ENCODE data around the gene SIGLEC14. TPM values are rescaled to one million over a fixed set of nuclear protein-coding genes. Genes with fewer than 3 reads are reported as not detected.
A peak's percentile ranks its signal among the peaks of the same experiment; 100 is the strongest.
"Not testable (repeated sequence)": the region's sequence is repeated elsewhere in the genome, so short reads cannot be mapped to it uniquely, and the experiment has no call there.

Gene SIGLEC14, protein sequence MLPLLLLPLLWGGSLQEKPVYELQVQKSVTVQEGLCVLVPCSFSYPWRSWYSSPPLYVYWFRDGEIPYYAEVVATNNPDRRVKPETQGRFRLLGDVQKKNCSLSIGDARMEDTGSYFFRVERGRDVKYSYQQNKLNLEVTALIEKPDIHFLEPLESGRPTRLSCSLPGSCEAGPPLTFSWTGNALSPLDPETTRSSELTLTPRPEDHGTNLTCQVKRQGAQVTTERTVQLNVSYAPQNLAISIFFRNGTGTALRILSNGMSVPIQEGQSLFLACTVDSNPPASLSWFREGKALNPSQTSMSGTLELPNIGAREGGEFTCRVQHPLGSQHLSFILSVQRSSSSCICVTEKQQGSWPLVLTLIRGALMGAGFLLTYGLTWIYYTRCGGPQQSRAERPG
- not detected in 2 replicates for total RNA-seq

DNA sequence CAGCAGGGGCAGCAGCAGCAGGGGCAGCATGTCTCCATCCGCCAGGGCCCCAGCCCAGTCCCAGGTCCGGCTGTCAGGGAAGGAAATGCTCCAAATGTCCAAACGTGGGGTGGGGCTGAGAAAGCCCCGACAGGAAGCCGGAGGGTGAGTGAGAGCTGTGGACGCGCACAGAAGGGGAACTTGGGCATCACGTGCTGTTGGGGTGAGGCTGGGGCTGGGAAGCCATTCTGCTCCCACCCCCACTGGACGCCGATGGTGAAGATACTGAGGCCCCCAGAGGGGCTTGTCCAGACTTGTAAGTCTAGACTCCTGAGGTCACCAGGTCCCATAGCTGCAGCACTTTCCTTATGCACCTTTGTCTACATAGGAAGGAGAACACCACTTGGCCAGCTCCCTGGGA lies at the start of gene SIGLEC14:
SIGLEC14 (minus strand) TSS at position 96 of the 400 bp plus-strand sequence; CDS start at position 30, 66 bp downstream.
- not testable (repeated sequence) for DNase-seq

DNA sequence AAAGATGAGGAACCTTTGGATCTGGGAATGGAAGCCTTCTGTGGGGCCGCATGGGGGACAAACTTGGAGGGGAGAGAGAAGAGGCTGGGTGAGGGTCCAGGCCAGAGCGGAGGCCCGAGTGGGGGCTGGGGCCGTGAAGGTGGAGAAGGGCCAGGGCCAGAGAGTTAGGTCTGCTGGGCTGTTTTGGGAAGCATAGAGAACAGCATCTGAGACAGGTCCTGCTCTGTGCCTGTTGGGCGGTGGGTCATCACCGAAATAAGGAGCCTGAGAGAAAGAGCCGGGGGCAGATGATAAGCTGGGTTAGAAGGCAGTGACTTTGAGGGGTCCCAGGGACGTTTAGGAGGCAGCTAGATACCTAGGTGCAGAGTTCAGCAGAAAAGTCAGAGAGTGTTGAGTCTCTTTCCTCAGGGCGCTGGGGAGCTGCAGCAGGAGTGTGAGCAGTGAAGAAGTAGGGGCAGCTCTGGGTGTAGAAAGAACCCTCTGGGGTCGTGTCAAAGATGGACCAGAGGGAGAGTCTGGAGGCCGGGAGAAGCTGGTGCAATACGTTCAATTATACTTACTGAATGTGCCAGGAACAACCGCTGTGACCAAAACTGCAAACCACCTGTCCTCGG lies 49.2 kb upstream of the SIGLEC14 start:
- DNase-seq, result no peak

DNA sequence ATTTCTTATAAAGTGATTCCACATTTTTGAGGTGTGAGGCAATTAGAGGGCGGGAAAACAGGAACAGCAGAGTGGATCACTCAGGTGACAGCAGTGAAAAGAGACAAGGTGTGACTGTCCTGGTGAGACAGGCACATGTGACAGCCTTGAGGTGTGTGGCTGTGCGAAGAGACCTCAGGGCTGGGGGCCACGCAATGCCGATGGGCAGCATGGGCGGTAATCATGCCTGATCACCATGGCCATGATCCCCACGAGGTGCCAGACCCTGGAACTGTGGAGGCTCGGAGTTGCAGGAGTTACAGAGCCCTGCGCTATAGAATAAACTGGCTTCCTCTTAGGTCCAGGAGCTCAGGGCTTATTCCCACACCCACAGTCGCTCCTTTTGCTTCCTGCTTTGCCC lies 48.5 kb upstream of the SIGLEC14 start:
- no peak for DNase-seq

DNA sequence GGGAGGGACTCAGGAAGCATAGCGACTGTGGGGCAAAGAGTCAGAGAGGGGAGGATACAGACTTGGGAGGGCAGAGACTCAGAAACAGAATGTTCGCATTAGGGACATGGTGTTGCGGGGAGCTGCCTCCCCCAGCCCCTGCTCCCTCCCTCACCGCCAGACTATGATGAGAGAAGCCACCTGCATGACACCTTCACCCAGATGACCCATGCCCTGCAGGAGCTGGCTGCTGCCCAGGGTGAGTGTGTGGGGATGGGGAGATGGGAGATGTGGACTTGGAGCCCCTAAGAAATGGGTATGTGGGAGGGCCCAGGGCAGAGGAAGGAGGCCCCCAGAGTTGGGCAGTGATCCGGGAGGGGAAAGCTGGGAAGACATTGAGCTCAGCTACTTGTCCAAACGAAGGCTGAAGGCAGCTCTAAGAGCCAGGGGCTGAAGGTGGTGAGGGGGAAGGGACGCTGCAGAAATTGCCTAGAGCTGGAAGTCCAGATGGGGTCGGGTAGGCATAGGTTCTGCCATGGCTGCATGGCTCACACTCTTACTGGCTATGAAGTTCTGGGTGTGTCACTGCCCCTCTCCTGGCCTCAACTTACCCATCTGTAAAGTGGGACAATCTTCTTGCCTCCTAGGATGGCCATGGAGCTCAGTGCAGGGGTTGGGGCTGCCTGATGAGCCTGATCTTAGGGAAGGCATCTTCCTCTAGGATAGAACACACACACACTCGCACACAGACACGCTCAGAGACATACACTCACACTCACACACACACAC lies 47.9 kb upstream of the SIGLEC14 start:
- DNase-seq, result no peak

DNA sequence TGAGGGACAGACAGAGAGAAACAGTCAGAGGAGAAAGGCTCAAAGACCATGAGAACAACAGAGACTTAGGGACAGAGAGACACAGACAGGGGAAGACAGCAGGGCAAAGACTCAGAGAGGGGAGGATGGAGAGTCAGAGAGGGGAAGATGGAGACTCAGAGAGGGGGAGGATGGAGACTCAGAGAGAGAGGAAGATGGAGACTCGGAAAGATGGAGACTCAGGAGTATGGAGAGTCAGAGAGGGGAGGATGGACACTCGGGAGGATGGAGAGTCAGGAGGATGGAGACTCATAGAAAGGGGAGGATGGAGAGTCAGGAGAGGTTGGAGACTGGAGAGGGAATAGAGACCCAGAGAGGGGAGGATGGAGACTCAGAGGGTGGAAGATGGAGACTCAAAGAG lies 47.2 kb upstream of the SIGLEC14 start:
- DNase-seq, result no peak

DNA sequence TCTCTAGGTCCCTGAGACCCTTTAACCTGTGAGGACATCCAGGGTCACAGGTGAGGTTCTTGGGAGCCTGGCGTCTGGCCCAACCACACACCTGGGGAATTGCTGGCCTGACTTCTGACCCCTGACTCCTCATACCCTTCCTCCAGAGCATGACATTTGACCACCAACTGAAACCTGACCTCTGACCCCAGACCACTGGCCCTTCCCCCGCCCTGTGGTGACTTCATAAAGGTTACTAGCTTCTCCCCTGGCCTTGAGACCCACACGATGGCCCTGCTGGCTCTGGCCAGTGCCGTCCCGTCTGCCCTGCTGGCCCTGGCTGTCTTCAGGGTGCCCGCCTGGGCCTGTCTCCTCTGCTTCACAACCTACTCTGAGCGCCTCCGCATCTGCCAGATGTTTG lies 46.6 kb upstream of the SIGLEC14 start, which contains the start of gene SPACA6:
SPACA6 (plus strand) TSS at position 71 of the 400 bp plus-strand sequence; CDS start at position 268, 197 bp downstream.
- no peak for DNase-seq

DNA sequence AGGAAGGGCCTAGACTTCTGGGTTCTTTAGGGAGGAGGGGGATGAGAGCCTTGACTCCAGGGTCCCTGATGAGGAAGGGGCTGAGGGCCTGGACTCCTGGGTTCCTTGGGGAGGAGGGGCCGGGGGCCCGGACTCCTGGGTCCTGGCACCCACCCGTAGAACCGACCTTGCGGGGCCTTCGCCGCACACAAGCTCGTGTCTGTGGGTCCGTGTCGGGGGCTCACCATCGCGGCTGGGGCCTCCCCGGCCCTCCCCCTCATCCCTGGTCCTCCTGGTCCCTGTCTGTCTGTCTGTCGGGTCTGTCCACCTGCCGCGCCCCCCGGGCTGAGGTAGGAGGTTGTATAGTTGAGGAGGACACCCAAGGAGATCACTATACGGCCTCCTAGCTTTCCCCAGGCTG lies 45.8 kb upstream of the SIGLEC14 start:
- DNase-seq, result no peak

DNA sequence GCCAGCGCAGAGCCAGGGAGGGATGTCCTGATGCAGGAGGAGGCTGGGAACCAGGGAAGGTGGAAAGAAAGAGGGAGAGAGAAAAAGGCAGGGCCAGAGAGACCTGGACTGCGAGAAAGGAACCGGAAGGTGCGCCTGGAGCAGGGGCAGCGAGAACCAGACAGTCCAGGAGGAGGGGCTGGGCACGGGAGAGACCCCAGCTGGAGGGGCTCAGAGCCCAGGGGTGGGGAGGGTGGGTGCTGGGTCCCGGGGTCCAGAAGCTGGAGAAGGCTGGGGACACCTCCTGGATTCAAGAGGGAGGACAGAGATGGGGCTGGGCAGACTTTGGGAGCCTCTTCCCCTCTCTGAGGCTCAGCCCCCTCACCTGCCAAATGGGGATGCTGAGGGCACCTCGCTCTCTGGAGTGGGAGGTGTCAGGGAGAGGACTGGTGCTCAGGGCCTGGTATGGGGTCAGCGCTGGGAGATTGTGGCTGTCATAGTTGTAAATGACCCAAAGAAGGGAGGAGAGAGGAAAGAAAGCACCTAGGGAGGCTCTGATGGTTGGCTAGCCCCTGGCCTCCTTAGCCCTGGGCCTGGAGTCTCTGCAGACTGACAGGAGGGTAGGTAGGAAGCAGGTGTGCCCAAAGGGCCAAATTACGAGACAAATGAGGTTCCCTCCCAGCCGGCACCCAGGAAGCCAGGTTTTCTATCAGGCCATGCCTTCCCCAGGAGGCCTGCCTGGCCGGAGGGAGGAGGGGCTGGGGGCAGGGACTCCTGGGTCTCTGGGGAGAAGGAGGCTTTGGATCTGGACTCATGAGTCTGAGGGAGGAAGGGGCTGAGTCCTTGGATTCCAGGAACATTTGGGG lies 45.2 kb upstream of the SIGLEC14 start:
- no peak for DNase-seq

DNA sequence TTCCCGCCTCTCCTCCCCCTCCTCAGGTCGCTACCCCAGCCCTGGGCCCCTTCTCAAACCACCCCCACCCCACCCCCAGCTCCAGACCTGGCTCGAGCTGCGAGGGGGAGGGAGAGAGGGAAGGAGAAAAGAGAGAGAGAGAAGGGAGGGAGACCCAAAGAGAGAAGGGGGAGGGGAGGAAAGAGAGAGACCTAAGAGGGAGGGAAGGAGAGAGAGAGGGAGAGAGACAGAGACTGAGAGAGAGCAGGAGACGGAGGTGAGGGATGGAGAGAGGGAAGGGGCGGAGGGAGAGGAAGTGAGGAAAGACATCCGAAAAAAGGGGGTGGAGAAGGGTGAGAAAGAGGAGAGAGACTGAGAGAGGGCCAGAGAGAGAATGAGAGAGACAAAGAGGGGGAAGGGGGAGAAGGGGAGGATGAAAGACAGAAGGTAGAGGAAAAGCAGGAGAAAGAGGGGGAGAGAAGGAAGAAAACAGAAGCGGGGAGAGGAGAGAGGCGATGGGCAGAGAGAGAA lies 44.5 kb upstream of the SIGLEC14 start:
- DNase-seq, result no peak

DNA sequence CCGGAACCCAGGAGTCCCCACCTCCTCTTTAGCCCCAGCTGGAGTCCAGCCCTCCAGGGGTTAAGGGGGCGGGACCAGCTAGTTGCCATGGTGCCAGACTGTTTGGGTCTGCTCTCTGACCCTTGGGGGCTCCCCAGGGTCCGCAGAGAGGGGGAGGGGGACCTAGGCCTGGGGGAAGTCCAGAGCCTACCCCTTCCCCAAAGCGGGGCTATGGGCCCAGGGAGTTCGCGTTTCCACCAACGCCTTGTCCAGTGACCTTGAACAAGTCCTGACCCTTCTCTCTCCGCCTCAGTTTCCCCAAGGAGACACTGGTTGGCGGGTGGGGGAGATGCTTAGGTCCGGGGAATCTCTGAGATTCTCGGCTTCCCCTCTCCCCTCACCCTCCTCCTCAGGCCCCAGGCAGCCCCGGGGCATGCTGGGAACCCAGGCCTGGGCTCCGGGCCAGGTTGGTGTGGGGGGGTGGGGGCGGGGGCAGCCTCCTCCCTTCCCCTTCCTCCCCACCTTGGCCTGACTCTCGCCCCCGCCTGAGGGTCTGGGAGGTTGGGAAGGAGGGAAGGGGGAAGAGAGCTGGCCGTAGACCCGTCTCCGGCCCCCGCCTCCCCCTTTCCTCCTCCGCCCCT lies 43.9 kb upstream of the SIGLEC14 start:
- peak; percentile 77 for DNase-seq

DNA sequence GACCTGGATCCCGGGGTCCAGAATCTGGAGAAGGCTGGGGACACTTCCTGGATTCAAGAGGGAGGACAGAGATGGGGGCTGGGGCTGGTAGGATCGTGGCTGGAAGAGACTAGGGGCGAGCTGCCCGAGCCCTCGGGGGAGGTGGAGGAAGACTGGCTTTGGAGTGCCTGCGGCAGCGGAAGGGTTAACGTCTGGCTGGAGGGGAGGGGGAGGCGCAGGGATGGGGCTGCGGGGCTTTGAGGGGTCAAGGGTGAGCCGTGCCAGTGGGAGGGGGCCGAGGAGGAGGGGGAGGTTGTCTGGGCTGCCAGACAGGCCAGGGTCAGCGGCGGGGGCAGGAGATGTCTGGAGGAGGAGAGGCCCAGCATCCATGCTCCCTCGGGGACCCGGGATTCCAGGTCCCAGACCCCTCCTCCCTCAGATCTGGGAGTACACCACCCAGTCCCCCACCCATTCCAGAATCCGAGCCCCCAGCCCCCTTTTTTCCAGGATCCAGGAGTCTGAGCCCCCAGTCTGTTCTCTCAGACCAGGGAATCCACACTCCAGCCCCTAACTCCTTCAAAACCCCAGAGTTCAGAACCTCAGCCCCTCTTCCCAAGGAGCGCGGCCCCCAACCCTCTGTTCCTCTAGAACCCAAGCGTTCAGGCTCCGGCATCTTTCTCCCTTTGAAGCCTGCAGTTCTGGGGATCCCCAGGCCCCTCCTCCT lies 43.3 kb upstream of the SIGLEC14 start:
- peak; percentile 37 for DNase-seq

DNA sequence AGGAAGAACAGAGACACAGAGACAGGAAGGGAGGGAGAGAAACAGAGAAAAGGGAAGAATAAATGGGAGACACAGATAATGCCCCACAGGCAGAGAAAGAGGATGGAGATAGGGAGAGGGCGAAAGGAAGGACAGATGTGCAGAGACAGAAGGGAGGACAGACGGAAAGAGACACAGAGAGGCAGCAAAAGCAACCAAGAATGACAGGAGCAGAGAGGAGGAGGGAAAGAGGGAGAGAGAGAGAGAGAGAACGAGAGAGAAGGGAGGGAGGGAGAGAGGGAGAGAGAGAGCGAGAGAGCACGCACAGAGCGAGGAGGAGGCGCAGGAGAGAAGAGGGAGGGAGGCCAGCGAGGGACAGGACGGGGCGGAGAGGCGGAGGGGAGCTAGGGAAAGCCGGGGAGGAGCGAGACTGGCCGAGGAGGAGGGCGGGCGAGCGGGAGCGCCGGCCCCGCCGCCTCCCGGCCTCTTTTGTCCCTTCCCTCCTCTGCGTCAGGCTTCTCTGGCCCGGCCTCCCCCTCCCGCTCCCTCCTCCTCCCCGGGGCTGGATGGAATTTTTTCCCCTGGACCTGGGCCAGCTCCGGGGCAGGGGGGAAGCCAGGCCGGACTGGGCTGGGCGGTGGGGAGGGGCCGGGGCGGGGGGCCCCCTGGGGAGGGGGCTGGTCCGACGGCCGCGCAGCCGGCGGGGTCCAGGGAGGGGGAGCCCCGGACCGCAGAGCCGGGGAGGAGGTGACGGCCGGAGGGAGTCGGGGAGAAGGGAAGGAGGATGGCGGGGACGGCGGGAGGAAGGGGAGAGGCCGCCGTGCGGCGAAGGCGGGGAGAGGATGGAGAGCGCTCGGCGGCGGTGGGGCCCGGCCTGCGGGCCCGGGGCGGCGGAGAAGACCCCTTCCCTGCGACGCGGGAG lies 42.3 kb upstream of the SIGLEC14 start:
- peak; percentile 93 for DNase-seq

DNA sequence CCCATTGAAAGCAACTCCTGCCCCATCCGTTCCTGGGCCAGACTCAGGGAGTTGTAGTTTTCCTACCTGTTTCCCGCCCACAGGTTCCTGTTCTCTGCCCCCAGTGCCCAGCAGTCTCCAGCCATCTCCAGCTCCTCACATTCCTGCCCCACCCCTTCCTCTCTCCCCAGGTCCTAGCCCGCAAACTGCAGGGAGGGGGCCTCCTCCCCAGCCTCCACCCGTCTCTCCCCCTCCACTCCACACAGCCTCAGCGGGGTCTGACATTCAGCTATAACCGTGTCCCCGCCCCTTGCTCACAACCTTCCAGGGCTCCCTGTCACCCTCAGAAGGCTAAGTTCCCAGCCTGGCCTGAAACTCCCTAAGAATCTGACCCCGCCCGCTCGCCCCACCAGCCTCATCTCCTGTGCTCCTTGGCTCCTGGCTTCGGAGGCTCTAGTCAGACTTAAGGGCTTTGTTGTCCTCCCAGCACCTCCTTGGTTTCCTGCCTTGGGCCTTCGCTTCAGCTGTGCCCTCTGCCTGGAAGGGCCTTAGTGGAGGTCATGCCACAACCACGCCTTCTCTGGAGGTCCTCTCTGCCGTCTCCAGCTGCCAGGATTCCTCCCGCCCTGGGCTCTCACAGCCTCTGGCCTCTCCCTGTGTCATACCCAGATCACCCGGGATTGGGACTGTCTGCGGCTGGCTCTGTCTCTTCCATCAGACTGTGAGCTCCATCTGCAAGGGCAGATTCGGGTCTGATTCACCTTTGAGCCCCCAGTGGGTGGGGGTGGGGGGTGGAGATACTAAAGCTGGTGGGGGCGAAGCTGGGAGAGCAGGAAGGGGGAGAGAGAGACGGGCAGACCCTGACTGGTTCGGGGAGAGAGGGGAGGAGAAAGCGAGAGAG lies 41.4 kb upstream of the SIGLEC14 start:
- DNase-seq, result peak; percentile 51

DNA sequence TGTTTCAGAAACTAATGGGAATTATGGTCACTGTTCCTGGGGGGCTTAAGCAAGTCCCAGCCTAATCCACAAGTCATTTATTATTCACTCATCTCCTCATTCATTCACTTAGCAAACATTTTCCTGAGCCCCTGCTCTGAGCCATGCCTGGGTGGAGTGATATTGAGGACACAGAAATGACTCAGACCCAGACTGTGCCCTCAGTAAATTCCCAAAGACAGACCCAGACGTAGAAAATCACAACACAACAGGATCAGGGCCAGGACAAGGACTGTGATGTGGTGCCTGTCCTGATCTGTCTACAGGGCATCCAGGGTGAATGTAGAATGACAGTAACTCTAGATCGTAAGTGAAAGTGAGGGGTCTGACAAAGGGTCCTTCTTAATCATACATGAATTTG lies 39.5 kb upstream of the SIGLEC14 start:
- DNase-seq, result no peak

DNA sequence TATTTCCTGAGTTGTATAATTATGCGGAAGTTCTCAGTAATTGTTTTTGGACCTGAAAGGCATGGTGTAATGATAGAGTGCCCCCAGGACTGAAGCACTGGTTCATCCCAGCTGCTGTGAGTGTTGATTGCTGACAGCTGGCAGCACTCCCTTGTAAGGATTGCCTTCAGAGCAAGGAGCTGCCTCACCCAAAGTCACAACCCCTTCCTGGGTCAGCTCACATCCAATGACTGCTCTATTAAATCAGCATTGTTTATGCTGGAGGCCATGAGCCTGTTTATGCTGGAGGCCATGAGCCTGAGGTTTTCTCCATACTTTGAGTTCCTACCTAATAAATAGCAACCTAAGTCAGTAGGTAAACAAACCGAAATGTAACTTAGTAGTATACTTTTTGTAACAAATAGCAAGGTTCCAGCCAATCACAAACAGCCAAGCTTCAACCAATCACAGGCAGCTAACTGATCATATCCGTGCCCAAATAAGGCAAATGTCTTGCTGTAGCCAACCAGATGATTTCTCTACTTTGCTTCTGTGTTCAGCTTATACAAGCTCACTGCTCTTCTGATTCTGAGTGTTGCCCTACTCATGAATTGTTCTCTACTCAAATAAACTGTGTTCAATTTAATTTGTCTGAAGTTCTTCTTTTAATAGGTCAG lies 34.8 kb upstream of the SIGLEC14 start:
- peak; percentile 50 for DNase-seq

DNA sequence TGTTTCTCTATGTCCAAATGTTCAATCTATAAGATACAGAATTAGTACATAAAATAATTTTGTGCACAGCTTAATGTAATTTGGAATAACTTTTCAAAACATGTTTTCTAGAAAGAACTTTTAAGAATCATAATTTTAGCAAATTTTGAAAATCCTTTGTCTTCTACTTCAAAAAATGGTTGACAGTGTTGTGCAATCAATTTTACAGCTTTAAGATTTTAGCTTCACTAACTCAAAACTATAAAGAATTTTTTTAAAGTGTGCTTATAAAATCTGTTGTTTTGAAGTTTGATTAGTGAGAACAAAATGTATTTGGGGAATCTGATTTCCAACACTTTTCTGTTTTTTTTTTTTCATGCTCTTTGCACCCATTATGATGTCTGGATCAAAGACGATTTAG lies 33.8 kb upstream of the SIGLEC14 start:
- DNase-seq, result no peak

DNA sequence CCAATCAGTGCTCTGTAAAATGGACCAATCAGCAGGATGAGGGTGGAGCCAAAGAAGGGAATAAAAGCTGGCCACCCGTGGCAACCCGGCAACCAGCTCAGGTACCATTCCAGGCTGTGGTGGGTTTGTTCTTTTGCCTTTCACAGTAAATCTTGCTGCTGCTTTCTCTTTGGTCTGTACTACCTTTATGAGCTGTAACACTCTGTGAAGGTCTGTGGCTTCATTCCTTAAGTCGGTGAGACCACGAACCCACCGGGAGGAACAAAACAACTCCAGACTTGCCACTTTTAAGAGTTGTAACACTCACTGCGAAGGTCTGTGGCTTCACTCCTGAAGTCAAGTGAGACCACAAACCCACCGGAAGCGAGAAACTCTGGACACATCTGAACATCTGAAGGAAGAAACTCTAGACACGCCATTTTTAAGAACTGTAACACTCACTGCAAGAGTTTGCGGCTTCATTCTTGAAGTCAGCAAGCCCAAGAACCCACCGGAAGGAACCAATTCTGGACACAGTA lies 30.0 kb upstream of the SIGLEC14 start:
- no peak for DNase-seq
